Epithelial cell of proximal tubule (primary cell): Measurements from ENCODE around the gene SLC25A17. TPM values are rescaled to one million over a fixed set of nuclear protein-coding genes. Genes with fewer than 3 reads are reported as not detected.
A peak's percentile ranks its signal among the peaks of the same experiment; 100 is the strongest.
"Not testable (repeated sequence)": the region's sequence is repeated elsewhere in the genome, so short reads cannot be mapped to it uniquely, and the experiment has no call there.

ENCODE experiments used
- DNase-seq: peaks from one replicate; pipeline ENCODE4 v3.0.0-alpha.2; 2011; ENCODE audit warnings: low read depth
- H3K4me3 ChIP-seq: 2 replicates; pipeline ENCODE4 v1.5.1; 2011; ENCODE audit warnings: low read depth, mild to moderate bottlenecking, low read length
- total RNA-seq: library from RNA; depleted of rRNA; stranded (reverse); fragments of >200 nt; gene quantifications from 2 replicates; pipeline ENCODE4 v1.2.3, GENCODE V29; 2015
- TF ChIP-seq, protein P1 (sequence below): conservative IDR thresholded peaks from 2 replicates; pipeline ENCODE4 v1.5.1; 2012; ENCODE audit warnings: low read depth, mild to moderate bottlenecking, low read length

SLC25A17 gene
- total RNA-seq, 1 donor from 2014 or later: 16.3 TPM

DNA sequence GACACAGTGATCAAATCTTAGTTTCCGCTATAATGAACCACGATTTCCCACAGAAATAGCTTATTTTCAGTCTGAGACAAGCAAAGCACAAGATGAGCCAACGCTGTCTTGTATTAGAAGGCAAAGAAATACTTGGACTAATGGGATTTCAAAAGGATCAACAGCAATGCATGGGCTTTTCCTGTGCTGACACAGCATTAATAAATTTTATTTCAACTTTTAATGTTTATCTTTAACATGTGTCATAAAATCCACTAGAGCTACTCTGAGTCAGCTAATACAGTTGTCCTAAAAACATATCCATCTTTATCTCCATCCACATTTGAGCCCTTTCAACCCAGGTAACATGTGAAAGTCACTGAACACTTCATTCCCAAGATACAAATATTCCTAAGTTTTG lies 15.5 kb upstream of the SLC25A17 start:
- no peak overlapping the region for H3K4me3 ChIP-seq
- TF ChIP-seq, protein P1, sequence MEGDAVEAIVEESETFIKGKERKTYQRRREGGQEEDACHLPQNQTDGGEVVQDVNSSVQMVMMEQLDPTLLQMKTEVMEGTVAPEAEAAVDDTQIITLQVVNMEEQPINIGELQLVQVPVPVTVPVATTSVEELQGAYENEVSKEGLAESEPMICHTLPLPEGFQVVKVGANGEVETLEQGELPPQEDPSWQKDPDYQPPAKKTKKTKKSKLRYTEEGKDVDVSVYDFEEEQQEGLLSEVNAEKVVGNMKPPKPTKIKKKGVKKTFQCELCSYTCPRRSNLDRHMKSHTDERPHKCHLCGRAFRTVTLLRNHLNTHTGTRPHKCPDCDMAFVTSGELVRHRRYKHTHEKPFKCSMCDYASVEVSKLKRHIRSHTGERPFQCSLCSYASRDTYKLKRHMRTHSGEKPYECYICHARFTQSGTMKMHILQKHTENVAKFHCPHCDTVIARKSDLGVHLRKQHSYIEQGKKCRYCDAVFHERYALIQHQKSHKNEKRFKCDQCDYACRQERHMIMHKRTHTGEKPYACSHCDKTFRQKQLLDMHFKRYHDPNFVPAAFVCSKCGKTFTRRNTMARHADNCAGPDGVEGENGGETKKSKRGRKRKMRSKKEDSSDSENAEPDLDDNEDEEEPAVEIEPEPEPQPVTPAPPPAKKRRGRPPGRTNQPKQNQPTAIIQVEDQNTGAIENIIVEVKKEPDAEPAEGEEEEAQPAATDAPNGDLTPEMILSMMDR: no peak
- DNase-seq: no peak

DNA sequence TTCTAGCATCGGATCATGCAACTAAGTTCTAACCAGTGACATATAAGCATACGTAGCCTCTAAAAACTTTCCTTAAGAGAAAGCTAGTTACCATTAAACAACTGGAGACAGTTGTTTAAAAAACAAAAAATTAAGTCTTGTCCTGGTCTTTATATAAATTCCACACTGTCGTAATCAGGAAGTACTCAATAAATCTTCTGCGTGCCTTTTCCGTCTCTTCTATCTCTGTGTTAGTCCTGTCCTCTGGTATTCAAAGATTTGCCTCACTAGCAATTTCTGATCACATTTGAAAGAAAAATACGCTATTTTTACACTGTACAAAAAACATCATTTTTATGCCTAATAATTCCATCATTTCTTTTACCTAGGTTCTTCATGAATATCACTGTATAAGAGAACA lies 10.0 kb upstream of the SLC25A17 start:
- DNase-seq: no peak
- no peak overlapping the region for H3K4me3 ChIP-seq
- TF ChIP-seq, protein P1: no peak

DNA sequence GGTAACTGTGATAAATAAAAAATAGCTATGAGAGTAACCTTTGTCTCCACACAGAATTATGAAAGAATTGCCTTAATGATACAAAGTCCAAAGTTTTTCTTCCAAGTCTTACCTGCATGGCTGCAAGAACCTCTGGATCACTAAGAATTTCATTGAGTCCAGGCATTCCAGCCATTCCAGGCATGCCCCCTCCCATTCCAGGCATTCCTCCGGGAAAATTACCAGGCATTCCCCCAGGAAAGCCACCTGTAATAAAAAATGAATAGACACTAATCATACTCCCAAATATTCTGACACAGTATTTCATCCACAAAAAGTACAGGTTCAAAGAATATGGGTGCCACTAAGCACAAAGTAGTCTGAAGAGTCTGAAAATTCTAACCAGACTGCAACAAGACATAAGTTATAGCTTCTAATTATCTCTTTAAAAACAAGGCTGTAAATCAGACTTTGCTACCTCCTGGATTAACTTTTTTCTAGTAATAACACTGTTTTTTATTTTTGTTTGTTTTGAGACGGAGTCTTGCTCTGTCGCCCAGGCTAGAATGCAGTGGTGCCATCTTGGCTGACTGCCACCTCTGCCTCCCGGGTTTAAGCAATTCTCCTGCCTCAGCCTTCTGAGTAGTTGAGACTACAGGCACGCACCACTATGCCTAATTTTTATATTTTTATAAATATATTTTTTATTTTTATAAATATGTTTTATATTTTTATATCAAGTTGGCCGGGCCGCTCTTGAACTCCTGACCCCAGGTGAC lies 8.0 kb upstream of the SLC25A17 start:
- no peak for DNase-seq
- H3K4me3 ChIP-seq: no peak overlapping the region
- TF ChIP-seq, protein P1: no peak

DNA sequence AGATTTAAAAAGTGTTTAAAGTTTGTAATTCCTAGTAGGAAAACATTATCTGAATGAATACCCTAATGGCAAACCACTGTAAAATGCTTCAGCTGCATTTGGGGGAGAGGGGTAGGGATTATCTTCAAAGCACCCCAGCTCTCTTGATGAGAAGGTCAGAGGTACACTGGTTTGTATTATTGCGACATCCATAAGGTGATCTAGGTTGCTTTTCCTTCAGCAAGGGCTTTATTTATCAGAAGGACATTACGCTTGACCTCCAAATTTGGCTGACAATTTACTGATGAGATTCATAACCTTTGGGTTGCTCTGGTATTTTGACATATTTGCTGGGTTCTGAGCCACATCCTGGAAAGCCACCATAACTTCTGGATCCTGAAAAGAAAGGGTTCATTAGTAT lies 7.1 kb upstream of the SLC25A17 start:
- not testable (repeated sequence) for H3K4me3 ChIP-seq, DNase-seq

DNA sequence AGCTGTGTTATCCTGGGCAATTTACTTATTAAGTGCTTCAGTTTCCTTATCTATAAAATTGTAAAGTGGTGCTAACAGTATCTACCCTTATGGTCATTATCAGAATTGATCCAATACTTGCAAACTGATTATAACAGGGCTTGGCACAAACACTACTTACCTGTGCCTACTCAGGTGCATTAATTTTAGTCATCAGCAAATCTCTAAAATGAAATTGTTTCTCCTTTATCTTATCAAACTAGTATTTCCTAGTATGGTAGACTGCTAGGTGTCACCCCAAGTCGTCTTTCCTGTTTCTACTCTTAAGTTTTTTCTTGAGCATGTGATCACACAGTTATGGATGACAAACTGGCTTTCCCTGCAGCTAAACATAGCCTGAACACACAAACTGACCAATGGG lies 4.3 kb upstream of the SLC25A17 start:
- no peak for DNase-seq
- TF ChIP-seq, protein P1: no peak
- H3K4me3 ChIP-seq: no peak overlapping the region

DNA sequence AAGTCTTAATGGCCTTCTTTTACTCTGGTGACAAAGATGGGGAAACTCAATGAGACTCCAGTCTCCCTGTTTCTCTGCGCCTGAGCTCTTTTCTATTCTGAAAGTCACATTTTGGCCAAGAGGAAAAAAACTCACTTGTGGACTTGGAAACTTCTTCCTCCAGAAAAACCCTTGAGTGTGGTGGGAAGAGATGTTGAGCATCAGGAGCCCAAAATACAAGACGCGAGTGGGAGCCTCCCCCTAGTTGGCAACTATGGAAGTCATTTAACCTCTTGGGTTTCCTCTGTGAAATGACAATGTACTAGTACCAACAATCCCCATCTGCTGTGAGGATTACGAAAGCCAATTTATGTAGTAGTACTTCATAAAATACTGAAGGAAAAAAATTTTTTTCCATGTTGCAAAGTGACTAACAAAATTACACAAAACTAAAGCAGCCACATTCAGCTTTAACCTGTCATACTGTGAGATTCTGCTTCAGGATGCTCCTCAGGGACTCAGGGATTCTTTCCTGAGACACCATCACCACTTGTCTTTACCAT lies 524 bp upstream of the SLC25A17 start:
- peak overlapping the region; percentile 99 for H3K4me3 ChIP-seq
- TF ChIP-seq, protein P1: no peak
- no peak for DNase-seq

DNA sequence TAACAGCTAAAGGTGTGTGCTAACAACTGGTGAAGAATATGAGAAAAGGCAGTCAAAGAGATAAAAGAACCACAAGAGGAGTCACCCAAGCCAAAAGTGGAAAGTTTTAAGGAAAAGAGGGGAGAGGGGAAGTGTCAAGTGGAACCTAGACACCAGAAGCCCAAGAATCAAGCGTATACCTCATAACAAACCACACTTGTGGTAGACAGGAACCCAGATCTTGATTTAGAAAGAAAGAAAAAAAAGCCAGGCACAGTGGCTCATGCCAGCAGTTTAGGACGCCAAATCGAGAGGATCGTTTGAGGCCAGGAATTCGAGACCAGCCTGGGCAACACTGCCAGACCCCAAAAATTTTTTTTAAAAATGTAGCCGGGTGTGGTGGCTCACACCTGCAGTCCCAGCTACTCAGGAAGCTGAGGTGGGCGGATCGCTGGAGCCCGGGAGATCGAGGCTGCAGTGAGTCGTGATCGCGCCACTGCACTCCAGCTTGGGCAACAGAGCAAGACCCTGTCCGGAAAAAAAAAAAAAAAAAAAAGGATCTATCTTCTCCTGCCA lies 877 bp downstream of the SLC25A17 start:
- TF ChIP-seq, protein P1: no peak
- peak overlapping the region; percentile 99 for H3K4me3 ChIP-seq
- no peak for DNase-seq
